HepG2 (cell line): ENCODE data around the gene STMN3. TPM values are rescaled to one million over a fixed set of nuclear protein-coding genes. Genes with fewer than 3 reads are reported as not detected.
A peak's percentile ranks its signal among the peaks of the same experiment; 100 is the strongest.

Experiments
- ATRX ChIP-seq: sonication (generic); formaldehyde crosslinking; IDR thresholded peaks from 2 replicates; pipeline ENCODE4 v1.4.0; 2020; ENCODE audit warnings: missing genetic modification reagents, borderline replicate concordance
- CBX2 ChIP-seq, 2 experiments: fragments of 200-600 bp in 1 of 2; sonication (generic); formaldehyde crosslinking in 1 of 2; IDR thresholded peaks; 2 replicates each; pipeline versions ENCODE4 v1.7.0 to v1.8.1; 2018 to 2022; ENCODE audit warnings: low read depth in 2 of 2, low read length in 1 of 2, mild to moderate bottlenecking in 1 of 2, missing genetic modification reagents in 1 of 2
- FOXO1 ChIP-seq: sonication (generic); formaldehyde crosslinking; IDR thresholded peaks from 2 replicates; pipeline ENCODE4 v1.4.0; 2020; ENCODE audit warnings: missing genetic modification reagents
- MAF1 ChIP-seq: sonication (generic); formaldehyde crosslinking; IDR thresholded peaks from 2 replicates; pipeline ENCODE4 v1.5.0; 2020; ENCODE audit warnings: missing genetic modification reagents, borderline replicate concordance
- MLLT10 ChIP-seq: sonication (generic); formaldehyde crosslinking; IDR thresholded peaks from 2 replicates; pipeline ENCODE4 v1.4.0; 2020; ENCODE audit warnings: missing genetic modification reagents
- MTF1 ChIP-seq: sonication (generic); formaldehyde crosslinking; IDR thresholded peaks from 2 replicates; pipeline ENCODE4 v1.5.0; 2020; ENCODE audit warnings: missing genetic modification reagents
- PHF20 ChIP-seq: sonication (generic); formaldehyde crosslinking; IDR thresholded peaks from 2 replicates; pipeline ENCODE4 v1.5.0; 2020; ENCODE audit warnings: mild to moderate bottlenecking, missing genetic modification reagents
- SUZ12 ChIP-seq: fragments of 150-350 bp; IDR thresholded peaks from 2 replicates; pipeline ENCODE4 v1.6.1; 2014; ENCODE audit warnings: low read depth, low read length
- ZFP36L2 ChIP-seq: sonication (generic); formaldehyde crosslinking; IDR thresholded peaks from 2 replicates; pipeline ENCODE4 v1.4.0; 2020; ENCODE audit warnings: missing genetic modification reagents
- ZNF326 ChIP-seq: sonication (generic); formaldehyde crosslinking; IDR thresholded peaks from 2 replicates; pipeline ENCODE4 v1.4.0; 2020; ENCODE audit warnings: missing genetic modification reagents, borderline replicate concordance
- ZNF337 ChIP-seq: sonication (generic); formaldehyde crosslinking; IDR thresholded peaks from 2 replicates; pipeline ENCODE4 v1.5.1; 2020; ENCODE audit warnings: missing genetic modification reagents, low read depth, mild to moderate bottlenecking, borderline replicate concordance
- polyA plus RNA-seq, 8 experiments: library from polyadenylated mRNA; depleted of rRNA in 3 of 8; stranded (reverse) in 7 of 8; unstranded in 1 of 8; fragments of >200 nt; fragmentation: Illumina TruSeq in 4 of 8; extraction: Trizol in 4 of 8; gene quantifications; 2 replicates each; pipeline versions ENCODE4 v1.2.1 to v1.2.3, GENCODE V29; 2011 to 2016; ENCODE audit warnings: low read depth in 4 of 8, missing spikeins in 1 of 8, mixed read lengths in 1 of 8; ENCODE audit not compliant: insufficient read depth in 1 of 8
- total RNA-seq, 5 experiments: library from RNA; depleted of rRNA; stranded (reverse); fragments of >200 nt; fragmentation: Illumina TruSeq; extraction: Trizol; gene quantifications; 2 replicates each; pipeline ENCODE4 v1.2.3, GENCODE V29; 2016; ENCODE audit warnings: low read depth in 1 of 5
- TF ChIP-seq, protein P1 (sequence below): sonication (generic); formaldehyde crosslinking; IDR thresholded peaks from 2 replicates; pipeline ENCODE4 v1.4.0; 2020; ENCODE audit warnings: missing genetic modification reagents, mild to moderate bottlenecking, borderline replicate concordance
- TF ChIP-seq, protein P2 (sequence below): sonication (generic); formaldehyde crosslinking; IDR thresholded peaks from 2 replicates; pipeline ENCODE4 v1.8.1; 2022; ENCODE audit warnings: mild to moderate bottlenecking, missing genetic modification reagents
- TF ChIP-seq, protein P3 (sequence below): sonication (generic); formaldehyde crosslinking; IDR thresholded peaks from 2 replicates; pipeline ENCODE4 v1.4.0; 2020; ENCODE audit warnings: missing genetic modification reagents, borderline replicate concordance
- TF ChIP-seq, protein P4 (sequence below): sonication (generic); formaldehyde crosslinking; IDR thresholded peaks from 2 replicates; pipeline ENCODE4 v1.8.0; 2022; ENCODE audit warnings: mild to moderate bottlenecking, missing genetic modification reagents; ENCODE audit not compliant: insufficient replicate concordance
- TF ChIP-seq, protein P5 (sequence below): sonication (generic); formaldehyde crosslinking; IDR thresholded peaks from 2 replicates; pipeline ENCODE4 v1.8.0; 2022; ENCODE audit warnings: missing genetic modification reagents, mild to moderate bottlenecking, moderate library complexity, borderline replicate concordance

The STMN3 gene
- total and polyA plus RNA-seq, 2 of the 13 experiments (the other 11 are each of a cell fraction or from before 2014, with no cell fraction given), result 21.0 to 48.3 TPM

DNA sequence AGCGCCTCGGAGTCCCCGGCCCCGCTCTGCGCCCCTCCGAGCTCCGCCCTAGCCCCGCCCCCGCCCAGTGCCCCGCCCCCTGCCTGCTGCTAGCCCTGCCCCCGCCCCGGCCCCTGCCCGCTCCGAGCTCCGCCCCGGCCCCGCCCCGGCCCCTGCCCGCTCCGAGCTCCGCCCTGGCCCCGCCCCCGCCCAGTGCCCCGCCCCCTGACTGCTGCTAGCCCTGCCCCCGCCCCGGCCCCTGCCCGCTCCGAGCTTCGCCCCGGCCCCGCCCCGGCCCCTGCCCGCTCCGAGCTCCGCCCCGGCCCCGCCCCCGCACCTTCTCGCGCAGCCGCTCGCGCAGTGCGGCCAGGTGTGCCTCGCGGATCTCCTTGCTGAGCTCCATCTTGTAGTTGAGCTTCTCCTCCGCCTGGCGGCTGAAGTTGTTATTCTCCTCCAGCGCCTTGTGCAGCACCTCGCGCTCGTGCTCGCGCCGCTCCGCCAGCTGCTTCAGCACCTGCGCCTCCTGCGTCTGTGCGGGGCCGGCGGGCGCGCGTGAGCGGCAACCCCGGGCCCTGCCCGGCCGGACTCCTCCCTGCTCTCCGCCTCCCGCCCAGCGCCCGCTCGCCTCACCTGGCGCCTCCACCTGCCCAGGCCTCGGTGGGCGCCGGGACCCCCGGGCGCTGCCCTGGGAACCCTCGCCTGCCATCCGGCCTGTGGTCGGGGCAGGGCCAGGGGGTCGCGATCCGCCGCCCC is 11.3 kb downstream of the STMN3 start (continued):
- TF ChIP-seq, protein P1, sequence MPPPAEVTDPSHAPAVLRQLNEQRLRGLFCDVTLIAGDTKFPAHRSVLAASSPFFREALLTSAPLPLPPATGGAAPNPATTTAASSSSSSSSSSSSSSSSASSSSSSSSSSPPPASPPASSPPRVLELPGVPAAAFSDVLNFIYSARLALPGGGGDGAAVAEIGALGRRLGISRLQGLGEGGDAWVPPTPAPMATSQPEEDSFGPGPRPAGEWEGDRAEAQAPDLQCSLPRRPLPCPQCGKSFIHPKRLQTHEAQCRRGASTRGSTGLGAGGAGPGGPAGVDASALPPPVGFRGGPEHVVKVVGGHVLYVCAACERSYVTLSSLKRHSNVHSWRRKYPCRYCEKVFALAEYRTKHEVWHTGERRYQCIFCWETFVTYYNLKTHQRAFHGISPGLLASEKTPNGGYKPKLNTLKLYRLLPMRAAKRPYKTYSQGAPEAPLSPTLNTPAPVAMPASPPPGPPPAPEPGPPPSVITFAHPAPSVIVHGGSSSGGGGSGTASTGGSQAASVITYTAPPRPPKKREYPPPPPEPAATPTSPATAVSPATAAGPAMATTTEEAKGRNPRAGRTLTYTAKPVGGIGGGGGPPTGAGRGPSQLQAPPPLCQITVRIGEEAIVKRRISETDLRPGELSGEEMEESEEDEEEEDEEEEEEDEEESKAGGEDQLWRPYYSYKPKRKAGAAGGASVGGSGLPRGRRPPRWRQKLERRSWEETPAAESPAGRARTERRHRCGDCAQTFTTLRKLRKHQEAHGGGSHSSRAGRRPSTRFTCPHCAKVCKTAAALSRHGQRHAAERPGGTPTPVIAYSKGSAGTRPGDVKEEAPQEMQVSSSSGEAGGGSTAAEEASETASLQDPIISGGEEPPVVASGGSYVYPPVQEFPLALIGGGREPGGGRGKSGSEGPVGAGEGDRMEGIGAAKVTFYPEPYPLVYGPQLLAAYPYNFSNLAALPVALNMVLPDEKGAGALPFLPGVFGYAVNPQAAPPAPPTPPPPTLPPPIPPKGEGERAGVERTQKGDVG (CRISPR knock-in tag), result no peak
- no peak for TF ChIP-seq ZNF337 (CRISPR knock-in tag)
- TF ChIP-seq CBX2 (IDR thresholded peaks at IDR 0.05; ENCODE audit: low read depth, low read length), result no peak
- no peak for TF ChIP-seq CBX2 (CRISPR knock-in tag; IDR thresholded peaks at IDR 0.05; ENCODE audit: low read depth)
- TF ChIP-seq MTF1 (CRISPR knock-in tag), result no peak
- no peak for TF ChIP-seq ZNF326 (CRISPR knock-in tag)
- TF ChIP-seq MLLT10, result no peak
- TF ChIP-seq SUZ12, result no peak
- TF ChIP-seq, protein P2, sequence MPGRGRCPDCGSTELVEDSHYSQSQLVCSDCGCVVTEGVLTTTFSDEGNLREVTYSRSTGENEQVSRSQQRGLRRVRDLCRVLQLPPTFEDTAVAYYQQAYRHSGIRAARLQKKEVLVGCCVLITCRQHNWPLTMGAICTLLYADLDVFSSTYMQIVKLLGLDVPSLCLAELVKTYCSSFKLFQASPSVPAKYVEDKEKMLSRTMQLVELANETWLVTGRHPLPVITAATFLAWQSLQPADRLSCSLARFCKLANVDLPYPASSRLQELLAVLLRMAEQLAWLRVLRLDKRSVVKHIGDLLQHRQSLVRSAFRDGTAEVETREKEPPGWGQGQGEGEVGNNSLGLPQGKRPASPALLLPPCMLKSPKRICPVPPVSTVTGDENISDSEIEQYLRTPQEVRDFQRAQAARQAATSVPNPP (CRISPR knock-in tag), result no peak
- TF ChIP-seq MAF1, result no peak
- TF ChIP-seq ZFP36L2 (CRISPR knock-in tag), result no peak; the same call in 1 of the 2 replicates
- TF ChIP-seq, protein P3, sequence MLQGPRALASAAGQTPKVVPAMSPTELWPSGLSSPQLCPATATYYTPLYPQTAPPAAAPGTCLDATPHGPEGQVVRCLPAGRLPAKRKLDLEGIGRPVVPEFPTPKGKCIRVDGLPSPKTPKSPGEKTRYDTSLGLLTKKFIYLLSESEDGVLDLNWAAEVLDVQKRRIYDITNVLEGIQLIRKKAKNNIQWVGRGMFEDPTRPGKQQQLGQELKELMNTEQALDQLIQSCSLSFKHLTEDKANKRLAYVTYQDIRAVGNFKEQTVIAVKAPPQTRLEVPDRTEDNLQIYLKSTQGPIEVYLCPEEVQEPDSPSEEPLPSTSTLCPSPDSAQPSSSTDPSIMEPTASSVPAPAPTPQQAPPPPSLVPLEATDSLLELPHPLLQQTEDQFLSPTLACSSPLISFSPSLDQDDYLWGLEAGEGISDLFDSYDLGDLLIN (CRISPR knock-in tag), result 0 out of 2 replicates have a peak, but pooled peaks have one; percentile 64
- peak; percentile 71; the same call in 1 of the 2 replicates for TF ChIP-seq FOXO1 (CRISPR knock-in tag)
- TF ChIP-seq ATRX (CRISPR knock-in tag), result no peak
- TF ChIP-seq PHF20 (CRISPR knock-in tag), result no peak
- TF ChIP-seq, protein P4, sequence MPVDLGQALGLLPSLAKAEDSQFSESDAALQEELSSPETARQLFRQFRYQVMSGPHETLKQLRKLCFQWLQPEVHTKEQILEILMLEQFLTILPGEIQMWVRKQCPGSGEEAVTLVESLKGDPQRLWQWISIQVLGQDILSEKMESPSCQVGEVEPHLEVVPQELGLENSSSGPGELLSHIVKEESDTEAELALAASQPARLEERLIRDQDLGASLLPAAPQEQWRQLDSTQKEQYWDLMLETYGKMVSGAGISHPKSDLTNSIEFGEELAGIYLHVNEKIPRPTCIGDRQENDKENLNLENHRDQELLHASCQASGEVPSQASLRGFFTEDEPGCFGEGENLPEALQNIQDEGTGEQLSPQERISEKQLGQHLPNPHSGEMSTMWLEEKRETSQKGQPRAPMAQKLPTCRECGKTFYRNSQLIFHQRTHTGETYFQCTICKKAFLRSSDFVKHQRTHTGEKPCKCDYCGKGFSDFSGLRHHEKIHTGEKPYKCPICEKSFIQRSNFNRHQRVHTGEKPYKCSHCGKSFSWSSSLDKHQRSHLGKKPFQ (CRISPR knock-in tag), result no peak
- TF ChIP-seq, protein P5, sequence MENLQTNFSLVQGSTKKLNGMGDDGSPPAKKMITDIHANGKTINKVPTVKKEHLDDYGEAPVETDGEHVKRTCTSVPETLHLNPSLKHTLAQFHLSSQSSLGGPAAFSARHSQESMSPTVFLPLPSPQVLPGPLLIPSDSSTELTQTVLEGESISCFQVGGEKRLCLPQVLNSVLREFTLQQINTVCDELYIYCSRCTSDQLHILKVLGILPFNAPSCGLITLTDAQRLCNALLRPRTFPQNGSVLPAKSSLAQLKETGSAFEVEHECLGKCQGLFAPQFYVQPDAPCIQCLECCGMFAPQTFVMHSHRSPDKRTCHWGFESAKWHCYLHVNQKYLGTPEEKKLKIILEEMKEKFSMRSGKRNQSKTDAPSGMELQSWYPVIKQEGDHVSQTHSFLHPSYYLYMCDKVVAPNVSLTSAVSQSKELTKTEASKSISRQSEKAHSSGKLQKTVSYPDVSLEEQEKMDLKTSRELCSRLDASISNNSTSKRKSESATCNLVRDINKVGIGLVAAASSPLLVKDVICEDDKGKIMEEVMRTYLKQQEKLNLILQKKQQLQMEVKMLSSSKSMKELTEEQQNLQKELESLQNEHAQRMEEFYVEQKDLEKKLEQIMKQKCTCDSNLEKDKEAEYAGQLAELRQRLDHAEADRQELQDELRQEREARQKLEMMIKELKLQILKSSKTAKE, result no peak
